OCI-LY3 (cell line): ENCODE results near the gene MYT1.

Experiments used
- EZH2phosphoT487 ChIP-seq: fragments of 200-600 bp; shearing (Covaris generic); IDR thresholded peaks from 2 replicates; pipeline ENCODE4 v1.6.1; 2018; ENCODE audit warnings: antibody characterized with exemption, mixed run types, low read depth
- TF ChIP-seq, protein P1 (sequence below): fragments of 200-600, 300-600 bp; sonication (generic); IDR thresholded peaks from 2 replicates; pipeline ENCODE4 v1.5.1; 2014; ENCODE audit warnings: antibody characterized with exemption, low read length, low read depth

DNA sequence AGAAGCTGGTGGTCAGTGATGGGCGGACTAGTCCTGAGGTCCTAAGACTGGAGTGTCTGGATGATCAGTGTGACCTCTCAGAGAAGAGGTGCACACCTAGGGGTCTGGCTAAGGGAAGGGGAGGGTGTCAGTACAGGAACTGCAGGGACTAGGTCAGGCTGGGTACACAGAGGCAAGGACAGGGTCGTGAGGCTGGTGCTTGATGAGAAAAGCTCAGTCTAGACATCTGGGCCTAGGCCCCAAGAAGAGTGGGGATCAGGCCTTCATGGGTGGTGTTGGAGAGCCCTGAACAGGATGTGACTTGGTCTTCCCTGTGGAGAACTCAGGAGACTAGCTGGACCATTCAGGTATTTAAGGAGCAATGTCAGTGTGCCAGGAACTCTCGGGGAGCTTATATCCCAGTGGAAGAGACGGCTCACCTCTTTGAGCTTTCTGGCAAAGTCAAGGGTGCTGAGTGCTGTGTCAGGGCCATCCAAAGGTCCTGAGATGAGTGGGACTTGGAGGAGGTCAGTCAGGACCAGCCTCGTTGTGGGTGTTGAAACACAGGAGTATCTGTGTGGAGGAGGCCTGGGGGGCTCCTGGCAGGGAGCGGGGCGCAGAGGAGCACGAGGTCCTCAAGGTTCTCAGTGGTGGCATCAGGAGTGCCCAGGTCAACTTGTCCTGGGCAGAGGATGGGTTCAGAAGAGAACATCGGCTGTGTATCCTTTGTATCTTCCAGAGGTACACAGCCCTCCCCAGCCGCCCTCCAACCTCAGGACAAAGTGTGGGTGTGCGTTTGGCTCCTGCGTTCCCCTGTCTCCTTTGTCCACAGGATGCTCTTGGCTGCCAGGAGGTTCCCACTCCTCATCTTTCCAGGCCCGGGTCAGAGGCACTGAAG lies 13.3 kb upstream of the MYT1 start:
- TF ChIP-seq, protein P1, sequence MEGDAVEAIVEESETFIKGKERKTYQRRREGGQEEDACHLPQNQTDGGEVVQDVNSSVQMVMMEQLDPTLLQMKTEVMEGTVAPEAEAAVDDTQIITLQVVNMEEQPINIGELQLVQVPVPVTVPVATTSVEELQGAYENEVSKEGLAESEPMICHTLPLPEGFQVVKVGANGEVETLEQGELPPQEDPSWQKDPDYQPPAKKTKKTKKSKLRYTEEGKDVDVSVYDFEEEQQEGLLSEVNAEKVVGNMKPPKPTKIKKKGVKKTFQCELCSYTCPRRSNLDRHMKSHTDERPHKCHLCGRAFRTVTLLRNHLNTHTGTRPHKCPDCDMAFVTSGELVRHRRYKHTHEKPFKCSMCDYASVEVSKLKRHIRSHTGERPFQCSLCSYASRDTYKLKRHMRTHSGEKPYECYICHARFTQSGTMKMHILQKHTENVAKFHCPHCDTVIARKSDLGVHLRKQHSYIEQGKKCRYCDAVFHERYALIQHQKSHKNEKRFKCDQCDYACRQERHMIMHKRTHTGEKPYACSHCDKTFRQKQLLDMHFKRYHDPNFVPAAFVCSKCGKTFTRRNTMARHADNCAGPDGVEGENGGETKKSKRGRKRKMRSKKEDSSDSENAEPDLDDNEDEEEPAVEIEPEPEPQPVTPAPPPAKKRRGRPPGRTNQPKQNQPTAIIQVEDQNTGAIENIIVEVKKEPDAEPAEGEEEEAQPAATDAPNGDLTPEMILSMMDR: no peak
- no peak for TF ChIP-seq EZH2phosphoT487
